ENCODE measurements around the gene FBXO8.

DNA sequence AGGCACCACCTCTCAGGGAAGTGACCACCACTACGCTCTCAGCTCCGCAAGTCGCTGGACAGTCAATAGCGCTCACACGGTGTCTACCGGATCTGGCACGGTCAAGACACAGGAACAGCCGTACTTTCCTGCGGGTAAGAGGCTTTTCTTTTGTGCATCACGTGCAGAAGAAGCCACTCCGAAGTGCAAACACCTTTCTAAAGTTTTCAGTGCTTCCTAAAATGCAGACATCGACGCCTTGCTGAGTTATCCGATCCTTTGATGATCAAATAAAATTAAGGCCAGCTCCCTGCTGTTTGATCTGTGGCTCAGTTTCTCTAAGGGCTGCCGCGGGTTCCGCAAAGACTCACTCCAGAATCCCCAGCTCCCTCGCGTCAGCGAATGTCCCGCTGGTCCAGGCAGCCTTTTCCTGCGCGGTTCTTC is 71.8 kb downstream of the FBXO8 start:
- TF ChIP-seq, protein P1, sequence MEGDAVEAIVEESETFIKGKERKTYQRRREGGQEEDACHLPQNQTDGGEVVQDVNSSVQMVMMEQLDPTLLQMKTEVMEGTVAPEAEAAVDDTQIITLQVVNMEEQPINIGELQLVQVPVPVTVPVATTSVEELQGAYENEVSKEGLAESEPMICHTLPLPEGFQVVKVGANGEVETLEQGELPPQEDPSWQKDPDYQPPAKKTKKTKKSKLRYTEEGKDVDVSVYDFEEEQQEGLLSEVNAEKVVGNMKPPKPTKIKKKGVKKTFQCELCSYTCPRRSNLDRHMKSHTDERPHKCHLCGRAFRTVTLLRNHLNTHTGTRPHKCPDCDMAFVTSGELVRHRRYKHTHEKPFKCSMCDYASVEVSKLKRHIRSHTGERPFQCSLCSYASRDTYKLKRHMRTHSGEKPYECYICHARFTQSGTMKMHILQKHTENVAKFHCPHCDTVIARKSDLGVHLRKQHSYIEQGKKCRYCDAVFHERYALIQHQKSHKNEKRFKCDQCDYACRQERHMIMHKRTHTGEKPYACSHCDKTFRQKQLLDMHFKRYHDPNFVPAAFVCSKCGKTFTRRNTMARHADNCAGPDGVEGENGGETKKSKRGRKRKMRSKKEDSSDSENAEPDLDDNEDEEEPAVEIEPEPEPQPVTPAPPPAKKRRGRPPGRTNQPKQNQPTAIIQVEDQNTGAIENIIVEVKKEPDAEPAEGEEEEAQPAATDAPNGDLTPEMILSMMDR (IDR thresholded peaks at IDR 0.05), result no peak
- TF ChIP-seq POLR2AphosphoS5 (IDR thresholded peaks at IDR 0.05; ENCODE audit: low read depth, low read length), result no peak
- TF ChIP-seq TCF7L2 (IDR thresholded peaks at IDR 0.05; ENCODE audit: low read depth, low read length), result no peak
